Measurements from ENCODE around the gene PTPRCAP.

Gene PTPRCAP

GRCh38 chr11:67465189-67465510 is 27.7 kb upstream of the PTPRCAP start:
- DNase-seq: no peak

- DNase-seq: peak; percentile 86 to 92
These were observed 27.1 kb upstream of the PTPRCAP start for GRCh38 chr11:67464411-67465188.

DNA sequence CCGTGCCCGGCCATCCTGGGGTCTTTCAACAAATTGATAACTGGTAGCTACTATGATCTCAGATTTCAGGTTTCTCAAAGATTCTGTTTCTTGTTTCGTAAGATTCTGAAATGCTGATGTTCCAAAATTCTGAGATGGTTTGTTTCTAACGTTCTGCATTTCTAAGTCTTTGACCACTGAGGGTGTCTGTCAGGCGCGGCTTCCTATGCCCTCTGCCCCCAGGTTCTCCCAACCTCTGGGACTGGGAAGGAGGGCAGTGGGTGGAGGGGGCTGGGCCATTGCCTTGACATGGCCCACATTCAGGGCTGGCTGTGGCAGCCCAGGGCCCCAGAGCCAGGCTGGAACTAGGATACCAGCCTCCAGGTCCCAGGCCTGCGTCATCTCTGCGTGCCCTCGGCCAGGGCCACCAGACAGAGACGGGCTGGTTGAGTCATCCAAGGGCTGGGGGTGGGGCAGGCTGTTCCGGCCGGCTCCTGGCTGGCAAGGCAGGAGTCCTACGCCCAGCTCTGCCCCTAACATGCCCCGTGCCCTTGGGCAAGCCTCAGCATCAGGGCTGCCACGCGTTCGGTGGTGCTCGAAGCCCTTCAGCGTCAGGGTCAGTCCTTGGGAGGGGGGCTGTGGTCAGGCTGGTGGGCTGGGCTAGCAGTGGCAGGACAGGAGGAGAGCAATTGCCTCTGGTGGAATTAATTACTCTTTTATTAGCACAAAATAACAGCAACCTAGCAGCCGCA is 26.4 kb upstream of the PTPRCAP start:
- no peak for DNase-seq

DNA sequence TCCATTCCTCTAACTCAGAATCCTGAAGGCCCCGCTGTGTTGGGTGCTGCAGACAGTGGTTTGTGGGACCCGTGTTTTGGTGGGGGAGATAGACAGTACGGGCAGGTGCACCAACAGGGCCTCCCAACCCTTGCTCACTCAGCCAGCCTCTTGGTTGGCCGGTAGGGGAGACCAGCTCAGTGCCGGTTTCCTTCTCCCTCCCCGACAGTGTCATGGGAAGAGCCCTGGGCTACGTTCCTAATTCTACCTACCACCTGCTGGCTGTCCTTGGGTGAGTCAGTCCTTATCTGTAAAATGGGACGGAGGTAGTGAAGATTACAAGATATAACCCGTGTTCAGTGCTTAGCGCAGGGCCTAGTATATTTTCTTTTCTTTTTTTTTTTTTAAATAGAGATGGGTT is 25.7 kb upstream of the PTPRCAP start:
- no peak for DNase-seq

GRCh38 chr11:67458266-67458665 is 20.8 kb upstream of the PTPRCAP start:
- DNase-seq: no peak

GRCh38 chr11:67457453-67457852 is 20.0 kb upstream of the PTPRCAP start:
- no peak for DNase-seq

GRCh38 chr11:67456068-67456705 is 18.7 kb upstream of the PTPRCAP start:
- no peak for DNase-seq

- DNase-seq: no peak
These were observed 17.6 kb upstream of the PTPRCAP start, which contains the start of gene CABP4 for GRCh38 chr11:67455054-67455453. Gene CABP4, plus strand, starts transcription at chr11:67455354. Its CDS starts 70 bp downstream, at chr11:67455424.

- no peak for DNase-seq
These were observed 16.6 kb upstream of the PTPRCAP start for GRCh38 chr11:67453816-67454732.

GRCh38 chr11:67452141-67452952 is 14.9 kb upstream of the PTPRCAP start, which contains the start of gene GPR152:
Gene GPR152, minus strand, starts transcription at chr11:67452729. Its CDS starts 5 bp downstream, at chr11:67452724.
- DNase-seq: no peak

GRCh38 chr11:67451658-67451976 is 14.1 kb upstream of the PTPRCAP start:
- DNase-seq: no peak

DNA sequence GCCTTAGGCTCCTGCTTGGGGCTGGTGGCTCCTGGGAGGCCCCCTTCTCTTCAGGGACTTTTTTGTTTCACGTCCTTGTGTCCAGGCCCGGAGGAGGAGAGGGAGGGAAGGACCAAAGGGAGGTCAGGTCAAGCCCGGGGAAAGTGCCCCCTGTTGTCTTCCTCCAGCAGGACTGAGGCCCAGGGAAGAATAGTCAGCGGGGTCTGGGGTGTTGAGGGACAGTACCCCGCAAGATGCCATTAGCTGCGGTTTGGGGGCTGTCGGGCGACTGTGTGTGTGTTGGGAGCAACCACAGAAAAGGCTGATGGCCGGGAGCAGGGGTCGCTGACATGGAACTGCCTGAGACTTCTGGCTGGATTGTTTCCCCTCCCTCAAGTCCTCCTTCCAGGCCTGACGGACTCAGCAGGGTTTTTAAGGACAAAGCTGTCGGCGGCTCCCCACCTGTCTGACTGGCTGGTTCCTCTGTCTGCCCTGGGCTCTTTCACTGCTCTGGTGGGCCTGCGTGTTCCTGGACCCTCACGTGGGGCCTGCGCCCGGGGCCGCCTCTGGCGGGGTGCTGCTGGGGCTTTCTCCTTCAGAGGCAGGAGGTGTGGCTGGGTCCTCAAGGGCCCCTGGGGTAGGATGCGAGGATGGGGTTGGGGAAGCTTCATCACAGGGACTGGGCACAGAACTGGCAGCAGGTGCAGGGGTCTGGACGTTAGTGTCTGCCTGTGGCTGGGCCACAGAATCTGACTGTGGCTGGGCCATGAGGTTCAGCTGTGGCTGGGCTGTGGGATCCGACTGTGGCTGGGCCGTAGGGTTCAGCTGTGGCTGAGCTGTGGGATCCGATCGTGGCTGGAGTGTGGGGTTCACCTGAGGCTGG is 13.5 kb upstream of the PTPRCAP start:
- DNase-seq: no peak

- DNase-seq: no peak
These were observed 11.8 kb upstream of the PTPRCAP start for GRCh38 chr11:67449116-67449844.

GRCh38 chr11:67448220-67448609 is 10.7 kb upstream of the PTPRCAP start:
- DNase-seq: no peak

- DNase-seq: no peak
These were observed 8.0 kb upstream of the PTPRCAP start for GRCh38 chr11:67445515-67445914.

DNA sequence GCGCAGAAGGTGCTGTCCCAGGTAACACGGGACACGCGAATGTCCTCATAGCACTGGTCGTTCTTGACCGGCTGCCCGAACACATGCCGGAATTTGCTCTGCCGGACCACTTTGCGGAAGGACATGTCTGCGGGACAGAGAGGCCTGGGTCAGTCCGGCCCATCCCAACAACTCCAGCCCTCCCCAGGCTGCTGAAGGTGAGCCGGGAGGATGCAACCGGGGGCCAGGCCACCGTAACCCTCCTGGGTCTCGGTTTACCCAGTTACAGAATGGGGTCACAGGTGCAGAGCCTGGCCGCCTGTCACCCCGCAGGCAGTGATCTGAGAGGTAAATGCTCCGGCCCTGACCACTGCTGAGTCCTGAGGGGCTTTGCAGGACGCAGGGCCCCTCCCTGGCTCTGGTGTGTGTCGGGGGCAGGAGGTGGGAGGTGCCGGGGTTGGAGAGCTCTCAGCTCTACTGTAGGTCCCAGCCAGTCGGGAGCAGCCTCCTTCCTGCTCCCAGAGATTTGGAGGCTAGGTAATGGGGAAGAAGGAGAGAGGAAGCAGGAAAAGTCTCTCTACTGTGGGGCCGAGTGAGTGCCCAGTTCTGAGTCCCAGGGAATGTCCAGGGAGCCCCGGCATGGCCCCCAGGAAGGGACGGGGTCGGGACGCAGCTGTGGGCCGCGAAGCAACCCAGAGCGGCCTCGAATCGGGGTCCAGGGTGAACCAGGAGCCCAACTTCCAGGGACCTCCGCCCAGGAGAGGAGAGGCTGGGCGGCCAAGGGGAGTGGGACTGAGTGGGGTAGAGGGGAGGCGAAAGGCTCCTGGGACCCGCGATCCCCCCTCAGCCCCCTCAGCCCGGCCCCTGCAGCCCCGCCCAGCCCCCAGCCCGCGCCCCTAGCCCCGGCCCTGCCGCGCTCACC is 5.3 kb upstream of the PTPRCAP start:
- DNase-seq: no peak

DNA sequence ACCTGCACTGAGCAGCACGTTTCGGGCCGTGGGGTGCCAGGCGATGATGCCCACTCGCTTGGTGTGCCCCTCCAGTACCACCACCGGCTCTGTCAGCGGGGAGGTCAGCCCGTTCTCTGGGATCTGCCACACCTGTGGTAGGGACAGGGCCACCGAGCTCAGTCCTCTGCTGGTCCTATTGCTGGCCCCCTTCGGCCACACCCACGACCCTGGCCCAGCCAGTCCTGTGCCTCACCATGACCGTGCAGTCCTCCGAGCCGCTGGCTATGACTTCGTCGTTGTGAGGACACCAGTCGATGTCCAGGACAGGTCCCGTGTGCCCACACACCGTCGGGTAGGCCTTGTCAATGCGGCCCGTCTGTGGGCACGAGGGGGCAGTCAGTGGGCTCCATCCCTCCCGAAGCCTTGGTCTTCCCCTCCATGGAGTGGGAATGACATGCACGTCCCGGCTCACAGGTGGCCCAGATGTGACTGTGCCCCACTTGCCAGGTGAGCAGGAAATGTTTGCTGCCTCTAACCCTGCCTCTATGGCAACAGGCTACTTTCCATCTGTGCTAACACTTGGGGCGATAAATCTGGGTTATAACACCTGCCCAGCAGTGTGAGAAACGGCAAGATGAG is 4.4 kb upstream of the PTPRCAP start:
- DNase-seq: no peak

DNA sequence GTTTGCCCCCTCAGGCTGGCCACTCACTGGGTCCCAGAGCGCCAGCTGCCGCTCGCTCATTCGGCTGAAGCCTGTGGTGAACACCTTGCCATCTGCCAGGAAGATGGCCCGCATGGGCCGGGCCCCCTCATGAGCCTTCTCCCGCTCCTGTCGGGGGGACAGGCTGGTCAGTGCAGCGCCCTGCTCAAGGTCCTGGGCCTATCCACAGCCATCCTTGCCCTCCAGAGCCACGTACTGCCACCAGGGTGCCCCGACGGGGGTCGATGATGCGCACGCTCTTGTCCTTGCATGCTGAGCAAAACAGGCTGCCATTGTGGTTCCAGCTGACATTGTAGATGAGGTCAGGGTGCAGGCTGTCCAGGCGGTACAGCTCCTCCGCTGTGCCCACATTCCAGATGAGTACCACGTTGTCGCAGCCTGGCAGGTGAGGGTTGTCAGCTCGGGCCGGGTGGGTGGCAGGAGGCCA is 3.6 kb upstream of the PTPRCAP start:
- DNase-seq: no peak
